H1 (cell line): ENCODE measurements around the gene PARD3. TPM values are rescaled to one million over a fixed set of nuclear protein-coding genes. Genes with fewer than 3 reads are reported as not detected.

Source experiments
- CTCF ChIA-PET: fragments of 300-600 bp; sonication (Branson Sonifier 250); formaldehyde crosslinking; loops from one replicate; lab custom pipeline; 2021; ENCODE audit not compliant: partially characterized antibody; lab: Charles Lee
- POLR2A ChIA-PET: fragments of 300-600 bp; sonication (Branson Sonifier 250); formaldehyde crosslinking; loops from one replicate; lab custom pipeline; 2021; ENCODE audit warnings: inconsistent platforms; ENCODE audit not compliant: partially characterized antibody; lab: Charles Lee
- DNase-seq, 2 experiments: peaks; one replicate each; pipeline versions ENCODE4 v3.0.0 to v3.0.0-alpha.2; 2010 to 2022; ENCODE audit warnings: low spot score in 2 of 2, low read depth in 1 of 2, mixed read lengths in 1 of 2
- FAIRE-seq: peaks from 2 replicates; lab custom pipeline; 2011; peaks lifted over from hg19 to GRCh38; lab: Jason Lieb, UNC
- H2AFZ ChIP-seq: 2 replicates; pipeline ENCODE4 v1.8.1; 2012; ENCODE audit warnings: low read length, inconsistent platforms
- H2AK5ac ChIP-seq: 2 replicates; pipeline ENCODE4 v1.6.1; 2013; ENCODE audit warnings: low read depth, low read length
- H2BK120ac ChIP-seq: replicated peaks from 2 replicates; pipeline ENCODE3; 2013; ENCODE audit warnings: low read depth, low read length, inconsistent platforms
- H2BK12ac ChIP-seq: 2 replicates; pipeline ENCODE4 v1.6.1; 2013; ENCODE audit warnings: low read depth, low read length
- H2BK15ac ChIP-seq: 2 replicates; pipeline ENCODE4 v1.6.1; 2013; ENCODE audit warnings: low read length
- H2BK20ac ChIP-seq: 2 replicates; pipeline ENCODE4 v1.6.1; 2013; ENCODE audit warnings: low read length
- H2BK5ac ChIP-seq: 2 replicates; pipeline ENCODE4 v1.6.1; 2013; ENCODE audit warnings: low read depth, low read length
- H3K14ac ChIP-seq: 2 replicates; pipeline ENCODE4 v1.6.1; 2013; ENCODE audit warnings: inconsistent platforms; ENCODE audit not compliant: insufficient read length
- H3K18ac ChIP-seq: 2 replicates; pipeline ENCODE4 v1.6.1; 2013; ENCODE audit warnings: low read length; ENCODE audit errors: extremely low read depth
- H3K23ac ChIP-seq: 2 replicates; pipeline ENCODE4 v1.6.1; 2013; ENCODE audit warnings: inconsistent platforms; ENCODE audit not compliant: insufficient read length
- H3K23me2 ChIP-seq: 2 replicates; pipeline ENCODE4 v1.6.1; 2013; ENCODE audit warnings: low read depth, low read length
- H3K27ac ChIP-seq: 2 replicates; pipeline ENCODE4 v1.6.1; 2011; ENCODE audit warnings: low read depth, low read length, inconsistent platforms
- H3K27me3 ChIP-seq, 4 experiments: replicated peaks in 1 of 4; 1 replicate in 1 of 4; 2 replicates in 3 of 4; pipeline versions ENCODE4 v1.6.1 to v1.8.1; 2011 to 2013; ENCODE audit warnings: low read length in 3 of 4, mild to moderate bottlenecking in 3 of 4, inconsistent platforms in 2 of 4, mixed read lengths in 2 of 4, moderate library complexity in 1 of 4; ENCODE audit not compliant: control insufficient read depth in 3 of 4, insufficient read depth in 3 of 4; ENCODE audit errors: extremely low read depth in 1 of 4
- H3K36me3 ChIP-seq, 4 experiments: 2 replicates each; pipeline versions ENCODE4 v1.6.1 to v1.8.1; 2011 to 2013; ENCODE audit warnings: mild to moderate bottlenecking in 4 of 4, low read length in 3 of 4, moderate library complexity in 2 of 4, control low read depth in 1 of 4, inconsistent platforms in 1 of 4; ENCODE audit not compliant: insufficient read depth in 4 of 4, control insufficient read depth in 2 of 4
- H3K4ac ChIP-seq: replicated peaks from 2 replicates; pipeline ENCODE3; 2013; ENCODE audit warnings: low read length, low read depth, mixed read lengths, inconsistent platforms; ENCODE audit not compliant: insufficient read length
- H3K4me1 ChIP-seq, 4 experiments: replicated peaks in 1 of 4; 1 replicate in 1 of 4; 2 replicates in 3 of 4; pipeline versions ENCODE4 v1.6.1 to v1.8.1; 2011 to 2013; ENCODE audit warnings: low read length in 3 of 4, inconsistent platforms in 2 of 4, mixed read lengths in 1 of 4; ENCODE audit not compliant: insufficient read depth in 4 of 4, control insufficient read depth in 3 of 4
- H3K4me2 ChIP-seq, 2 experiments: 2 replicates each; pipeline versions ENCODE4 v1.6.1 to v1.8.1; 2011 to 2013; ENCODE audit warnings: low read depth in 2 of 2, low read length in 2 of 2, control low read depth in 1 of 2, inconsistent platforms in 1 of 2, mild to moderate bottlenecking in 1 of 2; ENCODE audit not compliant: insufficient read depth in 1 of 2
- H3K4me3 ChIP-seq, 4 experiments: fragments of 200-600, 300-600 bp in 1 of 4; sonication (generic), shearing (Covaris generic), sonication (Bioruptor Twin) in 1 of 4; 2 replicates each; pipeline versions ENCODE4 v1.5.1 to v1.8.1; 2011 to 2016; ENCODE audit warnings: low read length in 4 of 4, low read depth in 3 of 4, control low read depth in 2 of 4, inconsistent platforms in 2 of 4, mild to moderate bottlenecking in 2 of 4, mixed read lengths in 1 of 4, moderate library complexity in 1 of 4; ENCODE audit not compliant: insufficient read depth in 2 of 4; ENCODE audit errors: extremely low read depth in 1 of 4
- H3K56ac ChIP-seq: replicated peaks from 2 replicates; pipeline ENCODE3; 2013; ENCODE audit warnings: low read depth, mild to moderate bottlenecking, mixed read lengths, low read length, inconsistent platforms; ENCODE audit not compliant: insufficient read length
- H3K79me1 ChIP-seq: 2 replicates; pipeline ENCODE4 v1.6.1; 2013; ENCODE audit warnings: low read depth, low read length, control low read depth
- H3K79me2 ChIP-seq, 2 experiments: 2 replicates each; pipeline versions ENCODE4 v1.6.1 to v1.8.1; 2012 to 2013; ENCODE audit warnings: low read length in 2 of 2, mild to moderate bottlenecking in 2 of 2, inconsistent platforms in 1 of 2; ENCODE audit not compliant: insufficient read depth in 2 of 2, control insufficient read depth in 1 of 2
- H3K9ac ChIP-seq, 4 experiments: replicated peaks in 1 of 4; 1 replicate in 1 of 4; 2 replicates in 3 of 4; pipeline versions ENCODE4 v1.6.1 to v1.8.1; 2011 to 2013; ENCODE audit warnings: low read depth in 3 of 4, low read length in 3 of 4, control low read depth in 2 of 4, mild to moderate bottlenecking in 2 of 4, moderate library complexity in 2 of 4, inconsistent platforms in 1 of 4; ENCODE audit errors: extremely low read depth in 1 of 4
- H3K9me3 ChIP-seq, 2 experiments: 2 replicates each; pipeline versions ENCODE4 v1.6.1 to v1.8.1; 2012 to 2013; ENCODE audit warnings: mild to moderate bottlenecking in 2 of 2, moderate library complexity in 2 of 2, control low read depth in 1 of 2, inconsistent platforms in 1 of 2, low read depth in 1 of 2, low read length in 1 of 2, mixed read lengths in 1 of 2; ENCODE audit not compliant: insufficient read depth in 2 of 2
- H4K20me1 ChIP-seq, 2 experiments: replicated peaks in 1 of 2; 2 replicates each; pipeline versions ENCODE3 to v1.8.1; 2011 to 2013; ENCODE audit warnings: inconsistent platforms in 2 of 2, low read length in 2 of 2, mild to moderate bottlenecking in 1 of 2; ENCODE audit not compliant: insufficient read depth in 2 of 2, control insufficient read depth in 1 of 2
- H4K5ac ChIP-seq: 2 replicates; pipeline ENCODE4 v1.6.1; 2013; ENCODE audit warnings: low read length, low read depth, mixed read lengths, inconsistent platforms; ENCODE audit not compliant: insufficient read length
- H4K8ac ChIP-seq: 2 replicates; pipeline ENCODE4 v1.8.0; 2013; ENCODE audit warnings: mild to moderate bottlenecking, moderate library complexity, low read length, inconsistent platforms; ENCODE audit not compliant: insufficient read depth; ENCODE audit errors: extremely low read depth
- H4K91ac ChIP-seq: replicated peaks from 2 replicates; pipeline ENCODE3; 2013; ENCODE audit warnings: low read length, mixed read lengths, inconsistent platforms; ENCODE audit not compliant: insufficient read length
- CHD2 ChIP-seq: IDR thresholded peaks from 2 replicates; pipeline ENCODE4 v1.6.1; 2012; ENCODE audit warnings: low read length, improper control_type of control experiment
- EZH2 ChIP-seq: fragments of 200-600 bp; sonication (generic); IDR thresholded peaks from 2 replicates; pipeline ENCODE4 v1.7.1; 2012; ENCODE audit warnings: low read depth, mild to moderate bottlenecking, moderate library complexity, low read length, inconsistent platforms; ENCODE audit not compliant: severe bottlenecking
- JUND ChIP-seq: IDR thresholded peaks from 2 replicates; pipeline ENCODE4 v1.6.1; 2011; ENCODE audit warnings: mild to moderate bottlenecking, improper control_type of control experiment, low read length
- MAFK ChIP-seq: IDR thresholded peaks from 2 replicates; pipeline ENCODE4 v1.6.1; 2012; ENCODE audit warnings: low read depth, mild to moderate bottlenecking, improper control_type of control experiment, low read length
- NANOG ChIP-seq: IDR thresholded peaks from 2 replicates; pipeline ENCODE4 v1.6.1; 2011; ENCODE audit warnings: low read length, low read depth, mild to moderate bottlenecking, inconsistent platforms; ENCODE audit not compliant: insufficient read depth, poor library complexity, severe bottlenecking
- WGBS, 2 experiments: shearing (Covaris generic) in 1 of 2; methylation state at CpG; one replicate each; pipeline versions ENCODE4 v1.1.6 to v1.1.7; 2013 to 2015; ENCODE audit warnings: low lambda C conversion rate in 2 of 2, mixed read lengths in 2 of 2, inconsistent platforms in 1 of 2, low coverage in 1 of 2, missing lambda C conversion rate in 1 of 2; ENCODE audit not compliant: insufficient replicate concordance in 2 of 2, insufficient coverage in 1 of 2, insufficient read length in 1 of 2; ENCODE audit errors: extremely low coverage in 1 of 2, missing lambda C conversion rate in 1 of 2; 5-methylcytosine and 5-hydroxymethylcytosine counted together
- polyA plus RNA-seq, 7 experiments: library from polyadenylated mRNA; depleted of rRNA in 3 of 7; stranded (reverse) in 5 of 7; unstranded in 2 of 7; fragments of >200 nt in 5 of 7; fragments of 200-250 nt in 2 of 7; gene quantifications; 1 replicate in 5 of 7; 2 replicates in 1 of 7; 4 replicates in 1 of 7; pipeline versions ENCODE4 v1.2.1 to v1.2.3, GENCODE V29; 2011 to 2013; ENCODE audit warnings: missing spikeins in 2 of 7, mixed read lengths in 2 of 7
- total RNA-seq: library from RNA; stranded (reverse); fragmentation: NEBNext Ultra II Directional; extraction: Animal tissue kit (Norgen Biotek cat#: 25700); gene quantifications from 2 replicates; pipeline ENCODE4 v1.2.1, GENCODE V29; 2021
- TF ChIP-seq, protein P1 (sequence below): IDR thresholded peaks from 2 replicates; pipeline ENCODE4 v1.6.1; 2012; ENCODE audit warnings: inconsistent platforms

The PARD3 gene
- total and polyA plus RNA-seq, 2 of the 8 experiments (the other 6 are each of a cell fraction or from before 2014, with no cell fraction given): 19.7 to 49.1 TPM

DNA sequence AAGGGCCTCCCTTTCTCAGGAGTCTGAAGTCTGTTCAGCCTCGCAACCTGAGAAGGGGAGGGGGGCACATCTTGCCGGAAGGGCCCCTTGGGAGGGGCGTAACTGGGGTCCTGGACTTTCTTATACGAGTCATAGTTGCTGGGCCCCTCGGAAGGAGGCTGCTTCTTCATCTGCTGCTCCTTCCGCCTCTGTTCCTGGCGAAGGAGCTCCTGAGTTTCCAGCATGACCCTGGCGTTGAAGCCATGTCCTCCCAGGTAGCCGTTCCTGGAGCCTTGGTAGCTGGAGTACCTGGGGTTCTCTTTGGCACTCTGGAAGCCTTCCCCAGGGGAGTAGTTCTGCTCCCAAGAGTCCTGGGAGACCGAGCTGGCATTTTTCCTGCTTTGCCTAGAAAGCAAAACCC lies 703.9 kb downstream of the PARD3 start:
- Histone ChIP-seq H3K56ac (no peak overlapping the region), H4K5ac (no peak overlapping the region), H3K36me3 (no peaks in the 10 kb centered on the region), H3K4me1 (peaks cover 0 to 3% (median 0%) of the 10 kb centered on the region in 4 experiments; a peak in 2 of 7 replicates), H3K14ac (no peak overlapping the region), H2AK5ac (no peak overlapping the region), H2BK5ac (no peak overlapping the region), H3K4me2 (no peak overlapping the region), H3K27me3 (no peaks in the 10 kb centered on the region), H2BK120ac (no peak overlapping the region), H2BK20ac (no peak overlapping the region), H3K18ac (no peak overlapping the region), H4K20me1 (no peaks in the 10 kb centered on the region), H3K4me3 (no peak overlapping the region), H3K27ac (no peak overlapping the region), H2AFZ (no peak overlapping the region), H4K8ac (no peak overlapping the region; the same call in 1 of the 2 replicates), H3K4ac (no peak overlapping the region), H2BK12ac (no peak overlapping the region), H3K9ac (no peak overlapping the region), H3K79me2 (no peaks in the 10 kb centered on the region), H3K23me2 (peaks cover 4% of the 10 kb centered on the region; the same call in 1 of the 2 replicates), H3K23ac (no peak overlapping the region), H3K79me1 (no peaks in the 10 kb centered on the region), H3K9me3 (no peaks in the 10 kb centered on the region), H4K91ac (no peak overlapping the region), H2BK15ac (no peak overlapping the region)
- TF ChIP-seq NANOG (no peak), EZH2 (no peak), MAFK (no peak), JUND (no peak), CHD2 (no peak)
- TF ChIP-seq, protein P1, sequence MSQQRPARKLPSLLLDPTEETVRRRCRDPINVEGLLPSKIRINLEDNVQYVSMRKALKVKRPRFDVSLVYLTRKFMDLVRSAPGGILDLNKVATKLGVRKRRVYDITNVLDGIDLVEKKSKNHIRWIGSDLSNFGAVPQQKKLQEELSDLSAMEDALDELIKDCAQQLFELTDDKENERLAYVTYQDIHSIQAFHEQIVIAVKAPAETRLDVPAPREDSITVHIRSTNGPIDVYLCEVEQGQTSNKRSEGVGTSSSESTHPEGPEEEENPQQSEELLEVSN: no peak
- FAIRE-seq: no peak
- POLR2A ChIA-PET: no interaction called here
- CTCF ChIA-PET: no interaction called here
- WGBS, 2 experiments: 93% methylated on average over 10 of the region's 10 CpGs; no CpG with 5 or more reads in 1 of the 2 experiments
- no peak for DNase-seq
